ENCODE results near the gene CYBA.

CYBA gene

GRCh38 chr16:88661468-88661867 is 10.6 kb upstream of the CYBA start:
- no peak for DNase-seq (ENCODE audit: low spot score)

GRCh38 chr16:88659160-88659559 is 8.3 kb upstream of the CYBA start:
- DNase-seq (ENCODE audit: low spot score): no peak

- DNase-seq (ENCODE audit: low spot score): no peak
These were observed 7.9 kb upstream of the CYBA start for GRCh38 chr16:88658714-88659113.

GRCh38 chr16:88657371-88657770 is 6.5 kb upstream of the CYBA start:
- DNase-seq (ENCODE audit: low spot score): no peak

GRCh38 chr16:88656291-88656980 is 5.6 kb upstream of the CYBA start:
- DNase-seq (ENCODE audit: low spot score): no peak

GRCh38 chr16:88655733-88656281 is 5.0 kb upstream of the CYBA start:
- DNase-seq (ENCODE audit: low spot score): no peak

- DNase-seq (ENCODE audit: low spot score): no peak
These were observed 4.3 kb upstream of the CYBA start for GRCh38 chr16:88655053-88655732.

- no peak for DNase-seq (ENCODE audit: low spot score)
These were observed 3.7 kb upstream of the CYBA start for GRCh38 chr16:88654363-88655052.

GRCh38 chr16:88653596-88654362 is 2.9 kb upstream of the CYBA start:
- no peak for DNase-seq (ENCODE audit: low spot score)

GRCh38 chr16:88653101-88653500 is 2.2 kb upstream of the CYBA start:
- no peak for DNase-seq (ENCODE audit: low spot score)

- no peak for DNase-seq (ENCODE audit: low spot score)
These were observed 1.9 kb upstream of the CYBA start for GRCh38 chr16:88652762-88653063.

- DNase-seq (ENCODE audit: low spot score): no peak
These were observed 1.3 kb upstream of the CYBA start for GRCh38 chr16:88651989-88652761.

GRCh38 chr16:88651276-88651988 is 579 bp upstream of the CYBA start:
- peak; percentile 51 for DNase-seq (ENCODE audit: low spot score)

- DNase-seq (ENCODE audit: low spot score): no peak
These were observed 717 bp downstream of the CYBA start for GRCh38 chr16:88649924-88650748.

- DNase-seq (ENCODE audit: low spot score): no peak
These were observed 1.5 kb downstream of the CYBA start for GRCh38 chr16:88649195-88649923.

GRCh38 chr16:88647178-88648070 is 3.4 kb downstream of the CYBA start:
- DNase-seq (ENCODE audit: low spot score): no peak

- DNase-seq (ENCODE audit: low spot score): no peak
These were observed 4.4 kb downstream of the CYBA start for GRCh38 chr16:88646345-88647034.

GRCh38 chr16:88645941-88646340 is 4.9 kb downstream of the CYBA start:
- DNase-seq (ENCODE audit: low spot score): no peak
